Kidney (tissue), 14 donors: Measurements from ENCODE around the gene ZBTB16. TPM values are rescaled to one million over a fixed set of nuclear protein-coding genes. Genes with fewer than 3 reads are reported as not detected.

Experiments
- DNase-seq, 5 donors: peaks; one replicate each; pipeline ENCODE4 v3.0.0-alpha.2; 2013 to 2020
- FAIRE-seq: peaks from 2 replicates; lab custom pipeline; 2012; peaks lifted over from hg19 to GRCh38; lab: Jason Lieb, UNC
- H3K27ac ChIP-seq, 2 donors: one replicate each; pipeline ENCODE4 v1.7.0; 2013; ENCODE audit warnings: low read depth in 2 of 2, low read length in 2 of 2, inconsistent platforms in 1 of 2
- H3K27me3 ChIP-seq: one replicate; pipeline ENCODE4 v1.7.1; 2013; ENCODE audit warnings: low read length, inconsistent platforms; ENCODE audit not compliant: control insufficient read depth, insufficient read depth
- H3K36me3 ChIP-seq, 3 donors: one replicate each; pipeline versions ENCODE4 v1.7.0 to v1.7.1; 2013; ENCODE audit warnings: low read length in 3 of 3, control low read depth in 1 of 3, inconsistent platforms in 1 of 3; ENCODE audit not compliant: insufficient read depth in 3 of 3, control insufficient read depth in 2 of 3
- H3K4me1 ChIP-seq, 3 donors: one replicate each; pipeline versions ENCODE4 v1.7.0 to v1.7.1; 2013; ENCODE audit warnings: low read length in 3 of 3, inconsistent platforms in 1 of 3, low read depth in 1 of 3; ENCODE audit not compliant: control insufficient read depth in 2 of 3, insufficient read depth in 2 of 3
- H3K4me3 ChIP-seq, 3 donors: one replicate each; pipeline versions ENCODE4 v1.7.0 to v1.8.1; 2013; ENCODE audit warnings: low read length in 3 of 3, control low read depth in 1 of 3, inconsistent platforms in 1 of 3
- H3K9ac ChIP-seq, 3 donors: one replicate each; pipeline versions ENCODE4 v1.7.0 to v1.7.1; 2013; ENCODE audit warnings: low read length in 3 of 3, control low read depth in 1 of 3, inconsistent platforms in 1 of 3
- H3K9me3 ChIP-seq, 3 donors: one replicate each; pipeline versions ENCODE4 v1.7.0 to v1.7.1; 2013; ENCODE audit warnings: low read length in 3 of 3, control low read depth in 1 of 3, inconsistent platforms in 1 of 3; ENCODE audit not compliant: control insufficient read depth in 2 of 3, insufficient read depth in 1 of 3
- CTCF ChIP-seq: IDR thresholded peaks from 3 replicates; pipeline ENCODE4 v1.5.1; 2012; ENCODE audit warnings: mild to moderate bottlenecking, moderate library complexity, borderline replicate concordance; ENCODE audit not compliant: insufficient read depth; ENCODE audit errors: extremely low read depth
- intact Hi-C: fragments of 100-400 bp; cut with DNase I; formaldehyde crosslinking; loops from one replicate; pipeline ENCODE4 v1.11.1; 2022
- polyA plus RNA-seq: library from polyadenylated mRNA; stranded (reverse); fragments of 350-450 nt; fragmentation: Illumina TruSeq; extraction: RNeasy Lipid Tissue Mini Kit (QIAGEN cat#74804); gene quantifications from one replicate; pipeline ENCODE4 v1.2.3, GENCODE V29; 2014; ENCODE audit warnings: low read depth, low replicate concordance; ENCODE audit not compliant: insufficient read depth
- total RNA-seq: library from RNA; stranded (reverse); fragmentation: NEBNext Ultra II Directional; extraction: Animal tissue kit (Norgen Biotek cat#: 25700); gene quantifications from one replicate; pipeline ENCODE4 v1.2.1, GENCODE V29; 2021
- donor health status: control.
- donor health status: control.
- donor health status: control.
- donor health status: control.
- donor health status: control.
- donor health status: DM: yes; HTN: yes; CAD: no.
- donor health status: Normal renal cell carcinoma (clear cell type).

ZBTB16 gene
- total and polyA plus RNA-seq, 2 donors from 2014 or later: 2.5 to 126 TPM

DNA sequence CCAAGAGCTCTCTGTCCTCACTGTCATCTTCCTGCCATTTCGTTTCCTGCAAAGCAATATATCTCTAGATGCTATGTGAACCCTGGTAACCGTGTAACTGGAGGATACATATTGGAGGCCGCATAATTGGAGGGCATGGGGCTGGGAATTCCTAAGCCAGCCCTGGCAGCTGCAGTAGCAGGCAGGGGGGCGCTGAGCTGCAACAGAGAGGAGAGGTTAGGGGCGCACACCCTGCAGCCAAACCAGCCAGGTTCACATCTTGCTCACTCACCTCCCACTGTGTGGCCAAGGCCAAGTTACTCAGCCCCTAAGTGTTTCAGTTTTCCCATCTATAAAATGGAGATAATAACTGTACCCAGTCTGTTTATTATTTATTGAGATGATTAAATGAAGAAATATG, 39.9 kb upstream of the ZBTB16 start:
- H3K36me3 ChIP-seq: no peaks in the 10 kb centered on the region
- intact Hi-C loops: no loop called here
- TF ChIP-seq CTCF: no peak
- no peak overlapping the region for H3K27ac ChIP-seq
- H3K27me3 ChIP-seq: no peaks in the 10 kb centered on the region
- H3K9me3 ChIP-seq: no peaks in the 10 kb centered on the region
- DNase-seq (no peak), FAIRE-seq (no peak)
- H3K4me1 ChIP-seq: no peaks in the 10 kb centered on the region
- no peak overlapping the region for H3K9ac ChIP-seq
- no peak overlapping the region for H3K4me3 ChIP-seq

DNA sequence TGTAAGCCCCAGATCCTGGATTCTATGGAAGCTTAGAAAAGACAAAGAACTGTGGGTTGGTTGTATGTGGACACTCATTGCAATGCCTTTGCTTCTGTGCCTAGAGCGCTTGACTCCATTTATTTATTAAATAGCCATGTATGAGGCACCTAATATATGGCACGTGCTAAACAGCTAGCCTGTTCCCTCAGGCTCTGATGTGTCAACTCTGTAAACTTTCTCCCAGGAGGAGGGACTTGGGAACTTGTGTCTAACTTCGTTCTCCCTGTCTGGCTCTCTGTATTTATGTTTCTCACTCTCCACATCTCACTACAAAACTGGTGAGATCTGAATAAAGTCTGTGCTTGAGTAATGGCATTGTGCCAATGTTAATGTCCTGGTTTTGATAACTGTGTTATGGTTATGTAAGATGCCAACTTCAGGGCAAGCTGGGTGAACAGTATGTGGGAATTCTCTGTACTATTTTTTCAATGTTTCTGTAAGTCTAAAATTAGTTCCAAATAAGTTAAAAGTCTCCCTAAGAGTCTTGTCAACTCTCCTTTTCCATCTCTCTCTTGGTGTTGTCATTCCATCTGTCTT, 34.1 kb upstream of the ZBTB16 start:
- no peak overlapping the region for H3K9ac ChIP-seq
- no peaks in the 10 kb centered on the region for H3K9me3 ChIP-seq
- no peak overlapping the region for H3K4me3 ChIP-seq
- H3K4me1 ChIP-seq: no peaks in the 10 kb centered on the region
- no peak for TF ChIP-seq CTCF
- no peak overlapping the region for H3K27ac ChIP-seq
- H3K27me3 ChIP-seq: no peaks in the 10 kb centered on the region
- intact Hi-C loops: no loop called here
- FAIRE-seq: no peak
- H3K36me3 ChIP-seq: no peaks in the 10 kb centered on the region
- DNase-seq: no peak

GRCh38 chr11:114026355-114026754, 33.2 kb upstream of the ZBTB16 start:
- Histone ChIP-seq H3K4me1 (no peaks in the 10 kb centered on the region), H3K4me3 (no peak overlapping the region), H3K9me3 (no peaks in the 10 kb centered on the region), H3K27me3 (no peaks in the 10 kb centered on the region), H3K9ac (no peak overlapping the region), H3K36me3 (no peaks in the 10 kb centered on the region), H3K27ac (no peak overlapping the region)
- DNase-seq: peak in 2 of 5 donors; percentile 14 to 29
- peak; percentile 17 for TF ChIP-seq CTCF
- intact Hi-C loops: no loop called here
- FAIRE-seq: no peak

DNA sequence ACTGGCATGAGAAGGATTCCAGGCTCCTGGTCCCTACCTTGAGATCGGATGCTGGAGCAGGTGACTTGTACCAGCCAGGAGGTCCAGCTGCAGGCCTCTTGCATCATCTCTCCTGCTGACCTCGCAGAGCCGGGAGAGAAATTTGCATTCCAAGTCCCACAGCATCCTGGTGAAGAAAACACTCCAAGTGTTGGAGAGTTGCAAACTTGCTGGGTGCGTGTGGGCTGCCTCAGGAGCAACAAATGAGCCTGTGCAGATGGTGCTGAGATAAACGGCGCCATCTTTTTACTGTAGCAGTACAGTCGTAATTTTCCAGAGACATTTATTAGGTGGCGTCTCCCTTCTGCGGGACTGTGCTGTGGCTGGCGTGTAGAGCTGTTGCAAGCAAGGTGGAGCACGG, 32.1 kb upstream of the ZBTB16 start:
- Histone ChIP-seq H3K4me3 (no peak overlapping the region), H3K9ac (no peak overlapping the region), H3K27ac (no peak overlapping the region), H3K27me3 (no peaks in the 10 kb centered on the region), H3K4me1 (no peaks in the 10 kb centered on the region), H3K9me3 (no peaks in the 10 kb centered on the region), H3K36me3 (no peaks in the 10 kb centered on the region)
- intact Hi-C loops: no loop called here
- no peak for FAIRE-seq
- DNase-seq: no peak
- TF ChIP-seq CTCF: no peak
